H7 (cell line): ENCODE results near the gene DCLRE1B. TPM values are rescaled to one million over a fixed set of nuclear protein-coding genes. Genes with fewer than 3 reads are reported as not detected.

Experiments used
- total RNA-seq: library from RNA; depleted of rRNA; stranded (reverse); fragments of >200 nt; shearing (Covaris generic); gene quantifications from 2 replicates; pipeline ENCODE4 v1.2.3, GENCODE V29; 2014; rRNA removed

The DCLRE1B gene
- total RNA-seq, 1 experiment from 2014 or later, result 16.6 TPM

Other genes with a start within 250 kb of the DCLRE1B start
- 27.7 and 32.1 TPM in 2 replicates for gene PHTF1, start 145.8 kb upstream of the DCLRE1B start, total RNA-seq
- 14.6 and 23.4 TPM in 2 replicates for gene RSBN1, start 92.8 kb upstream of the DCLRE1B start, total RNA-seq
- not detected in 2 replicates for gene PTPN22, start 33.6 kb upstream of the DCLRE1B start, total RNA-seq
- not detected in 2 replicates for gene BCL2L15, start 17.7 kb upstream of the DCLRE1B start, total RNA-seq
- gene AP4B1, start 527 bp upstream of the DCLRE1B start, total RNA-seq, result 14.9 TPM in 2 replicates
- 33.4 and 39.1 TPM in 2 replicates for gene HIPK1, start 24.0 kb downstream of the DCLRE1B start, total RNA-seq
- gene OLFML3, start 74.1 kb downstream of the DCLRE1B start, total RNA-seq, result 226 and 276 TPM in 2 replicates
- 41.6 and 69.8 TPM in 2 replicates for gene SYT6, start 248.5 kb downstream of the DCLRE1B start, total RNA-seq